Measurements from ENCODE around the gene PTF1A. TPM values are rescaled to one million over a fixed set of nuclear protein-coding genes. Genes with fewer than 3 reads are reported as not detected.

The PTF1A gene
- total and polyA plus RNA-seq, 9 of the 15 experiments (the other 6 are each of a cell fraction or from before 2014, with no cell fraction given): not detected

DNA sequence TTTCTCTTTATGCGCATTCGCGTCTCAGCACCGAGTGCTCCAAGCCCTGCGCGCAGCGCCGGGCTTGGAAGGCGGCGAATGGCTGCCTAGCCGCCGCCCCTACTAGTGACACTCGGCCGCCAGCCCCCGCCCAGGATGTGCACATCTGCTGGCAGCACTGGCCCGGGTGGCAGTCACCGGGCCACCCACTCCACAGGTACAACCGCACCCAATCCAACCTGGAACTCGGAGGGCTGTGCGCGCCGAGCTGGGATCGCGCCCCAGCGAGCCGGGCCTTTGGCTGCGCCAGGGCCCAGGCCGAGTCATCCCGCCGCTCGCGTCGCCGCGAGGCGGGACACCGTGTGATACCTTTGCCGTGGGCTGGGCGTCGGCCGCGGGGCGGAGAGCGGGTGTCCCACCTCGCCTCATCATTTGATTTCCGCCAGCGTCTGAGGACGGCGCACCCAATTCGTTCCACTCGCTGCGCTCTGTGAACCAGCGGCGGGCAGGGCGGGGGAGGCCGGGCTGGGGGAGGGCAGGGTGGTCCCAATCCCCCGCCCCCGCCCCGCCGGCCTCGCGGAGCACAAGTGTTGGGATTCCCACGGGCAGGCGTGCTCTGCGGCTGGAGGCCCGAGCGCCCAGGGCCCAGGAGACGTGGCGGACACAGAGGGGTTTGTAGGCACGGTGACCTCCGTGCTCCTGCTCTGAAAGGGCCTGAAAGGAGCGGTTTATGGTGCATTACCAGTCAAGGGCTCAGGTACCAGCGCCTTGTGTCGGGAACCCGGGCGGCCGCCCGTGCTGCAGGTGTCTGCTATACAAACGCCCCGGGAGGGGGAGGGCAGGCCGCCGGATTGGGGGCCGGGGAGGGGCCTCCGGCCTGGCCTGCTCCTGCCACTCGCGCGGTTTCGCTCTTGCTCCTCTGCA is 17.8 kb upstream of the PTF1A start:
- DNase-seq (ENCODE audit: extremely low read depth in 1 of 4, low spot score in 3 of 4): no peak
- CTCF ChIA-PET (ENCODE audit: low intra/inter-chr PET ratio): no interaction called here
- peaks cover 4% of the 10 kb centered on the region; the same call in 1 of the 2 replicates for H4K20me1 ChIP-seq (replicated peaks; ENCODE audit: control insufficient read depth, insufficient read depth, low read length)
- POLR2A ChIA-PET: no interaction called here
- in situ Hi-C loops (cut with MboI) (loop anchor here (25.0 kb wide), 1 partner anchor 1338 kb away; no protein-coding TSS in a partner anchor), intact Hi-C loops (cut with micrococcal nuclease) (no loop called here)
- no peaks in the 10 kb centered on the region for H3K79me2 ChIP-seq (ENCODE audit: control insufficient read depth, insufficient read depth, low read length)
- no peak overlapping the region for H2AFZ ChIP-seq (ENCODE audit: low read depth, low read length)
- no TSS peak for BruUV-seq (replicated peaks)
- no peak for TF ChIP-seq TBL1XR1 (IDR thresholded peaks at IDR 0.05; ENCODE audit: low read length in 2 of 2)
- no peak for TF ChIP-seq ZNF695 (CRISPR knock-in tag; IDR thresholded peaks at IDR 0.05)
- TF ChIP-seq DDX20 (tag; IDR thresholded peaks at IDR 0.05; ENCODE audit: low read depth): no peak
- TF ChIP-seq ZNF668 (CRISPR knock-in tag; IDR thresholded peaks at IDR 0.05): no peak
- no peak for TF ChIP-seq TBP (optimal IDR thresholded peaks at IDR 0.05; ENCODE audit: low read depth, low read length)
- no peak for TF ChIP-seq FOSL1 (tag; conservative IDR thresholded peaks at IDR 0.05)
- TF ChIP-seq WHSC1 (IDR thresholded peaks at IDR 0.05; ENCODE audit: low read length): no peak
- TF ChIP-seq KLF16 (IDR thresholded peaks at IDR 0.05): no peak
- TF ChIP-seq IFI16 (CRISPR knock-in tag; IDR thresholded peaks at IDR 0.05): no peak
- no peak for TF ChIP-seq ZBED1 (IDR thresholded peaks at IDR 0.05)
- no peak for TF ChIP-seq CBX1 (IDR thresholded peaks at IDR 0.05; ENCODE audit: low read depth)
- no peak for TF ChIP-seq ZBTB7A (IDR thresholded peaks at IDR 0.05; ENCODE audit: borderline replicate concordance, control insufficient read depth, low read depth, low read length)
- no peak for TF ChIP-seq ZBTB17 (CRISPR knock-in tag; IDR thresholded peaks at IDR 0.05)
- TF ChIP-seq, protein P1, sequence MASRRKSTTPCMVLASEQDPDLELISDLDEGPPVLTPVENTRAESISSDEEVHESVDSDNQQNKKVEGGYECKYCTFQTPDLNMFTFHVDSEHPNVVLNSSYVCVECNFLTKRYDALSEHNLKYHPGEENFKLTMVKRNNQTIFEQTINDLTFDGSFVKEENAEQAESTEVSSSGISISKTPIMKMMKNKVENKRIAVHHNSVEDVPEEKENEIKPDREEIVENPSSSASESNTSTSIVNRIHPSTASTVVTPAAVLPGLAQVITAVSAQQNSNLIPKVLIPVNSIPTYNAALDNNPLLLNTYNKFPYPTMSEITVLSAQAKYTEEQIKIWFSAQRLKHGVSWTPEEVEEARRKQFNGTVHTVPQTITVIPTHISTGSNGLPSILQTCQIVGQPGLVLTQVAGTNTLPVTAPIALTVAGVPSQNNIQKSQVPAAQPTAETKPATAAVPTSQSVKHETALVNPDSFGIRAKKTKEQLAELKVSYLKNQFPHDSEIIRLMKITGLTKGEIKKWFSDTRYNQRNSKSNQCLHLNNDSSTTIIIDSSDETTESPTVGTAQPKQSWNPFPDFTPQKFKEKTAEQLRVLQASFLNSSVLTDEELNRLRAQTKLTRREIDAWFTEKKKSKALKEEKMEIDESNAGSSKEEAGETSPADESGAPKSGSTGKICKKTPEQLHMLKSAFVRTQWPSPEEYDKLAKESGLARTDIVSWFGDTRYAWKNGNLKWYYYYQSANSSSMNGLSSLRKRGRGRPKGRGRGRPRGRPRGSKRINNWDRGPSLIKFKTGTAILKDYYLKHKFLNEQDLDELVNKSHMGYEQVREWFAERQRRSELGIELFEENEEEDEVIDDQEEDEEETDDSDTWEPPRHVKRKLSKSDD (conservative IDR thresholded peaks at IDR 0.05; ENCODE audit: low read length): no peak
- H3K9me3 ChIP-seq (replicated peaks; ENCODE audit: control insufficient read depth, insufficient read depth, low read depth, low read length): no peaks in the 10 kb centered on the region
- H3K4me1 ChIP-seq (replicated peaks in 1 of 2; ENCODE audit: control insufficient read depth in 2 of 2, insufficient read depth in 2 of 2, low read length in 2 of 2): peaks cover 0 to 22% of the 10 kb centered on the region in 2 experiments; a peak in 2 of 5 replicates
- FAIRE-seq: no peak
- 37% methylated on average over 52 of the region's 88 CpGs for WGBS (ENCODE audit: insufficient coverage, low coverage, missing lambda C conversion rate)
- no peaks in the 10 kb centered on the region for H3K36me3 ChIP-seq (ENCODE audit: control insufficient read depth, insufficient read depth, low read length)
- no peak overlapping the region for H3K9ac ChIP-seq (ENCODE audit: insufficient read depth in 1 of 2, low read depth in 2 of 2, low read length in 2 of 2)
- peaks cover 2 to 31% of the 10 kb centered on the region in 2 experiments for H3K27me3 ChIP-seq (ENCODE audit: control insufficient read depth in 2 of 2, insufficient read depth in 2 of 2, low read length in 2 of 2)
- H3K4me3 ChIP-seq: no peak overlapping the region
- H3K27ac ChIP-seq (ENCODE audit: extremely low read depth, low read depth, low read length): no peak overlapping the region
- no peak for ATAC-seq
- H3K9me1 ChIP-seq (ENCODE audit: control insufficient read depth, insufficient read depth, low read length): no peaks in the 10 kb centered on the region
- H3K4me2 ChIP-seq (ENCODE audit: insufficient read depth, low read length): no peak overlapping the region
